ENCODE results near the gene CDKN2B-AS1. TPM values are rescaled to one million over a fixed set of nuclear protein-coding genes. Genes with fewer than 3 reads are reported as not detected.

CDKN2B-AS1 gene
- total RNA-seq, 2 donors from 2014 or later, result not detected

DNA sequence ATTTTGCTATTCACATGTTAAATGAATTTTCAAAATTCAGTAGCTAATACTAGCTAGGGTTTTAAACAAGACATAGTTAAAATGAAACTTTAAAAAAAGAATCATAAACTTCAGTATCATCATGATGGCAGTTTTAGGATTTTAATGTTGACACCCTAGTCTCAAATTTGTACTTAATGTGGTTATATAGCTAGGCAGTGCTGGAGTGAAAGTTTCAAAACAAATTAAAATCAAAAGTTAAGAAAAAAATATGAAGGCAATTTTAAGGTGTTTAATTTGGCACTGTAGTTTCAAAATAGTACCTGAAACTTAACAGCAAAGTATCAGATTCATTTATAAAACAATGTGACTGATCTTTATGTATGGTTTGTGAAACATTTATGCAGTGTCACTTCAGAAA, 33.8 kb downstream of the CDKN2B-AS1 start:
- no peaks in the 10 kb centered on the region for H3K27me3 ChIP-seq (ENCODE audit: control insufficient read depth, insufficient read depth, low read length, poor library complexity, severe bottlenecking)
- DNase-seq, result no peak
- TF ChIP-seq, protein P1, sequence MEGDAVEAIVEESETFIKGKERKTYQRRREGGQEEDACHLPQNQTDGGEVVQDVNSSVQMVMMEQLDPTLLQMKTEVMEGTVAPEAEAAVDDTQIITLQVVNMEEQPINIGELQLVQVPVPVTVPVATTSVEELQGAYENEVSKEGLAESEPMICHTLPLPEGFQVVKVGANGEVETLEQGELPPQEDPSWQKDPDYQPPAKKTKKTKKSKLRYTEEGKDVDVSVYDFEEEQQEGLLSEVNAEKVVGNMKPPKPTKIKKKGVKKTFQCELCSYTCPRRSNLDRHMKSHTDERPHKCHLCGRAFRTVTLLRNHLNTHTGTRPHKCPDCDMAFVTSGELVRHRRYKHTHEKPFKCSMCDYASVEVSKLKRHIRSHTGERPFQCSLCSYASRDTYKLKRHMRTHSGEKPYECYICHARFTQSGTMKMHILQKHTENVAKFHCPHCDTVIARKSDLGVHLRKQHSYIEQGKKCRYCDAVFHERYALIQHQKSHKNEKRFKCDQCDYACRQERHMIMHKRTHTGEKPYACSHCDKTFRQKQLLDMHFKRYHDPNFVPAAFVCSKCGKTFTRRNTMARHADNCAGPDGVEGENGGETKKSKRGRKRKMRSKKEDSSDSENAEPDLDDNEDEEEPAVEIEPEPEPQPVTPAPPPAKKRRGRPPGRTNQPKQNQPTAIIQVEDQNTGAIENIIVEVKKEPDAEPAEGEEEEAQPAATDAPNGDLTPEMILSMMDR (conservative IDR thresholded peaks at IDR 0.05), result no peak
- H3K9me3 ChIP-seq (ENCODE audit: control insufficient read depth, low read length), result no peaks in the 10 kb centered on the region
- H3K9me3 Mint-ChIP-seq, result no peaks in the 10 kb centered on the region
- peaks cover 4% of the 10 kb centered on the region for H3K4me1 Mint-ChIP-seq
- no peaks in the 10 kb centered on the region for H3K36me3 Mint-ChIP-seq (ENCODE audit: low read depth)
- no peaks in the 10 kb centered on the region for H3K36me3 ChIP-seq (ENCODE audit: control insufficient read depth, insufficient read depth, low read length)
- no peak overlapping the region for H3K9ac ChIP-seq (ENCODE audit: extremely low read depth, low read length, poor library complexity, severe bottlenecking)
- H3K4me3 Mint-ChIP-seq, result no peak overlapping the region
- peaks cover 10% of the 10 kb centered on the region for H3K27me3 Mint-ChIP-seq (ENCODE audit: insufficient read depth)
- no peak overlapping the region for H3K27ac ChIP-seq (ENCODE audit: low read depth, low read length)
- H3K4me1 ChIP-seq (ENCODE audit: control insufficient read depth, insufficient read depth, low read length), result no peaks in the 10 kb centered on the region
- no peak overlapping the region for H3K27ac Mint-ChIP-seq
- no peak overlapping the region for H3K4me3 ChIP-seq (ENCODE audit: low read length)

DNA sequence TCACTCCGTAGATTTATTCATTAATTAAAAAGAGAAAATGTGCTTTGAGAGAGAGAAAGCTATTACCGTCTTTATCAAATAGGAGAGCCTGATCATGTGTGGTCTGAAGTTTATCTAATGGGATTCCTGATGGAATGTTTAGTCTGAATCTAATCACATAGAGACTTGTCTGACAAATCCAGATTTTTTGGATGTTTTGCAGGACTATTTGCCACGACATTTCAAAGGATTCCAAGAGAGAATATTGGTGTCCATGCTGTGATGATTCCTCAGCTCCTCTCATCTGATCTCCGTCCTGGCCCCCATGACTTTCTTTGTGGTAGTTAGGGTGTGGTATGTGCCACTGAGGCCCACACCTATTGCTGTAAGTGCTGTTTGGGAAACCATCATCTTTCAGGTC, 34.6 kb downstream of the CDKN2B-AS1 start:
- H3K9ac ChIP-seq (ENCODE audit: extremely low read depth, low read length, poor library complexity, severe bottlenecking), result no peak overlapping the region
- H3K9me3 Mint-ChIP-seq, result no peaks in the 10 kb centered on the region
- peaks cover 4% of the 10 kb centered on the region for H3K4me1 Mint-ChIP-seq
- TF ChIP-seq, protein P1 (conservative IDR thresholded peaks at IDR 0.05), result no peak
- DNase-seq, result no peak
- H3K36me3 Mint-ChIP-seq (ENCODE audit: low read depth), result no peaks in the 10 kb centered on the region
- peaks cover 3% of the 10 kb centered on the region for H3K27me3 Mint-ChIP-seq (ENCODE audit: insufficient read depth)
- no peak overlapping the region for H3K27ac ChIP-seq (ENCODE audit: low read depth, low read length)
- no peaks in the 10 kb centered on the region for H3K36me3 ChIP-seq (ENCODE audit: control insufficient read depth, insufficient read depth, low read length)
- H3K4me3 Mint-ChIP-seq, result no peak overlapping the region
- no peaks in the 10 kb centered on the region for H3K9me3 ChIP-seq (ENCODE audit: control insufficient read depth, low read length)
- H3K4me1 ChIP-seq (ENCODE audit: control insufficient read depth, insufficient read depth, low read length), result no peaks in the 10 kb centered on the region
- no peaks in the 10 kb centered on the region for H3K27me3 ChIP-seq (ENCODE audit: control insufficient read depth, insufficient read depth, low read length, poor library complexity, severe bottlenecking)
- no peak overlapping the region for H3K4me3 ChIP-seq (ENCODE audit: low read length)
- H3K27ac Mint-ChIP-seq, result no peak overlapping the region
- 68 to 80% methylated on average over 3 to 4 of the region's 4 CpGs for WGBS, 2 experiments (ENCODE audit: insufficient coverage in 1 of 2, insufficient read length in 1 of 2)

DNA sequence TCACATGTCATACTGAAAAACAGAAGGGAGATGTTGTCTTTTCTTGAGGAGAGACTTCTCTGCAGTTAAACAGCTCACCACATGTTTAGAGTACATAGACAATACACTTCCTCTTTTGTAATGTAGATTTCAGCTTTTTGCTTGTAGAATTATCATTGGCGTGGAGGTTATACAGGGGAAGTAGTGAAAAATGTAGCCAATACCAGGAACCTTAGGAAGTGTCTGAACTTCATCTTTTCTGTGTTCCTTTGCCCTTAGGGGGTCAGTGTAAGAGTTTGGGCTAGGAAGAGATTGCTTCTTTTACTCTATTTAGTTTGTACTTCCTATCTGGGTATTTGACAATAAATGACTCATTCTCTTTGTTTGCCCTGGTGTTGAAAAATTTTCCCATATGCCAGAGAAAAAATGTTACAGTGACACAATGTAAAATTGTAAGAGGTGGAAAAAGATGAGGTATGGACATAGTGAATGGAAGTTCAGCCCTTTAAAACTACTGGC, 35.6 kb downstream of the CDKN2B-AS1 start:
- H3K4me3 Mint-ChIP-seq, result no peak overlapping the region
- no peaks in the 10 kb centered on the region for H3K36me3 Mint-ChIP-seq (ENCODE audit: low read depth)
- Histone ChIP-seq H3K9me3 (ENCODE audit: control insufficient read depth, low read length) (no peaks in the 10 kb centered on the region), H3K36me3 (ENCODE audit: control insufficient read depth, insufficient read depth, low read length) (no peaks in the 10 kb centered on the region), H3K9ac (ENCODE audit: extremely low read depth, low read length, poor library complexity, severe bottlenecking) (no peak overlapping the region), H3K4me3 (ENCODE audit: low read length) (no peak overlapping the region), H3K4me1 (ENCODE audit: control insufficient read depth, insufficient read depth, low read length) (no peaks in the 10 kb centered on the region), H3K27ac (ENCODE audit: low read depth, low read length) (no peak overlapping the region), H3K27me3 (ENCODE audit: control insufficient read depth, insufficient read depth, low read length, poor library complexity, severe bottlenecking) (no peaks in the 10 kb centered on the region)
- peaks cover 2% of the 10 kb centered on the region for H3K27me3 Mint-ChIP-seq (ENCODE audit: insufficient read depth)
- H3K9me3 Mint-ChIP-seq, result no peaks in the 10 kb centered on the region
- WGBS, 2 experiments (ENCODE audit: insufficient coverage in 1 of 2, insufficient read length in 1 of 2), result 50% methylated on average over 1 of the region's 1 CpG; no CpG with 5 or more reads in 1 of the 2 experiments
- no peak for DNase-seq
- no peak overlapping the region for H3K27ac Mint-ChIP-seq
- TF ChIP-seq, protein P1 (conservative IDR thresholded peaks at IDR 0.05), result no peak
- peaks cover 4% of the 10 kb centered on the region for H3K4me1 Mint-ChIP-seq
